Glutamatergic neuron (in vitro differentiated cells): Measurements from ENCODE around the gene FST. TPM values are rescaled to one million over a fixed set of nuclear protein-coding genes. Genes with fewer than 3 reads are reported as not detected.

Source experiments
- DNase-seq: peaks from one replicate; pipeline ENCODE4 v3.0.0; 2022
- H3K27ac Mint-ChIP-seq: one replicate; pipeline ENCODE4 v1.8.0; 2020; ENCODE audit warnings: mild to moderate bottlenecking, mixed read lengths, inconsistent platforms; ENCODE audit not compliant: unreplicated experiment
- H3K27me3 Mint-ChIP-seq: one replicate; pipeline ENCODE4 v1.8.0; 2020; ENCODE audit warnings: mild to moderate bottlenecking, moderate library complexity, mixed read lengths, inconsistent platforms; ENCODE audit not compliant: unreplicated experiment
- H3K36me3 Mint-ChIP-seq: one replicate; pipeline ENCODE4 v1.8.0; 2020; ENCODE audit warnings: mild to moderate bottlenecking, mixed read lengths, inconsistent platforms; ENCODE audit not compliant: unreplicated experiment
- H3K4me1 Mint-ChIP-seq: one replicate; pipeline ENCODE4 v1.8.0; 2020; ENCODE audit warnings: mild to moderate bottlenecking, low read depth, mixed read lengths, inconsistent platforms; ENCODE audit not compliant: unreplicated experiment
- H3K4me3 Mint-ChIP-seq: one replicate; pipeline ENCODE4 v1.8.0; 2020; ENCODE audit warnings: mild to moderate bottlenecking, mixed read lengths, inconsistent platforms; ENCODE audit not compliant: unreplicated experiment
- H3K9me3 Mint-ChIP-seq: one replicate; pipeline ENCODE4 v1.8.0; 2020; ENCODE audit warnings: mild to moderate bottlenecking, moderate library complexity, mixed read lengths, inconsistent platforms; ENCODE audit not compliant: unreplicated experiment
- total RNA-seq: library from RNA; stranded (reverse); fragmentation: NEBNext Ultra II Directional; extraction: Animal tissue kit (Norgen Biotek cat#: 25700); gene quantifications from one replicate; pipeline ENCODE4 v1.2.1, GENCODE V29; 2021; ENCODE audit not compliant: unreplicated experiment
- TF ChIP-seq, protein P1 (sequence below): fragments of 200-600 bp; sonication (generic); IDR thresholded peaks from one replicate; pipeline ENCODE4 v1.5.0; 2021; ENCODE audit not compliant: partially characterized antibody, unreplicated experiment

FST gene
- total RNA-seq, 1 donor from 2014 or later = 0.98 TPM

DNA sequence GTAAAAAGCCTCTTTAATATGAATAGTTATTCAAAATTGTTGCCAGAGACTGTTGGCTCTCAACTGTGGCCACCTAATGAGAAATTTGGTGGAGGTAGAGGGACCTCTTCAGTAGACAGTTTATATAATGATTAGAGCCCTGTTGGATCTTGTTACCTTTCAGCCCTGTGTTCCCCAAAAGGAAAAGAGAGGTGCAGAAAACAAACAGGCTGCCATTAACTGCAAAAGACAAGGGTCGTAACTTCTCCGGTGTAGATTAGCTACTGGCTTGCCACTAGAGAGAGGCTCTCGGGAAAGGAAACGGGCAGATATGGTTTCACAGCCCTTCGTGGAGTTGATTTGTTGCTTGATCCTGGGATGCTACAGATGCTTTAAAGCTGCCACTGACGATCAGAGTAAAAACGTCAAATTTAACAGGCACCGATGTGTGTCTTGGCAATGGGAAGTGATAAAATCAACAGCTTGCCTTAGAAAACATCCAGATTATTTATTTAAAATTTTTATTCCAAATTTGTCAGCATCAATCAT, 7.8 kb downstream of the FST start:
- peaks cover 2% of the 10 kb centered on the region for H3K4me1 Mint-ChIP-seq
- TF ChIP-seq, protein P1, sequence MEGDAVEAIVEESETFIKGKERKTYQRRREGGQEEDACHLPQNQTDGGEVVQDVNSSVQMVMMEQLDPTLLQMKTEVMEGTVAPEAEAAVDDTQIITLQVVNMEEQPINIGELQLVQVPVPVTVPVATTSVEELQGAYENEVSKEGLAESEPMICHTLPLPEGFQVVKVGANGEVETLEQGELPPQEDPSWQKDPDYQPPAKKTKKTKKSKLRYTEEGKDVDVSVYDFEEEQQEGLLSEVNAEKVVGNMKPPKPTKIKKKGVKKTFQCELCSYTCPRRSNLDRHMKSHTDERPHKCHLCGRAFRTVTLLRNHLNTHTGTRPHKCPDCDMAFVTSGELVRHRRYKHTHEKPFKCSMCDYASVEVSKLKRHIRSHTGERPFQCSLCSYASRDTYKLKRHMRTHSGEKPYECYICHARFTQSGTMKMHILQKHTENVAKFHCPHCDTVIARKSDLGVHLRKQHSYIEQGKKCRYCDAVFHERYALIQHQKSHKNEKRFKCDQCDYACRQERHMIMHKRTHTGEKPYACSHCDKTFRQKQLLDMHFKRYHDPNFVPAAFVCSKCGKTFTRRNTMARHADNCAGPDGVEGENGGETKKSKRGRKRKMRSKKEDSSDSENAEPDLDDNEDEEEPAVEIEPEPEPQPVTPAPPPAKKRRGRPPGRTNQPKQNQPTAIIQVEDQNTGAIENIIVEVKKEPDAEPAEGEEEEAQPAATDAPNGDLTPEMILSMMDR = no peak
- peaks cover 2% of the 10 kb centered on the region for H3K27me3 Mint-ChIP-seq
- no peak overlapping the region for H3K4me3 Mint-ChIP-seq
- no peak for DNase-seq
- H3K9me3 Mint-ChIP-seq = no peaks in the 10 kb centered on the region
- no peak overlapping the region for H3K27ac Mint-ChIP-seq
- H3K36me3 Mint-ChIP-seq = no peaks in the 10 kb centered on the region

DNA sequence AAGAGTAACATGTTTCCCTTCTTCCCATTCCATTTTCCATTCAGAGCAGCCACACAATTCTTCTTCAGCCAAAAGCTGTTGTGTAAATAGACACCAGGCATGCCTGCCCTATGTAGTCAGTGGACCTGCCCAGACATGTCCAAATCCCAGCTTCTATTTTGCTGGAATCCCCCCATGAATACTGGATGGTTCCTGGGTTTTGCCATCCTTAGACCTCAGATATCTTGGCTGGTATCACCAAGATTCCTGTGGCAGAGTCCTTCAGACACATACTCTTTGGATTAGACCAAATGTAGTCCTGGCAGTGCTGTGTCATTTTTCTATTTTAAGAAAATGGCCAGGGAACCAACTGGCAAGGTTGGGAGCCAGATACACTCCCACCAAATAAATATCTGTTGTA, 10.3 kb downstream of the FST start:
- no peak overlapping the region for H3K27ac Mint-ChIP-seq
- H3K4me1 Mint-ChIP-seq = no peaks in the 10 kb centered on the region
- TF ChIP-seq, protein P1 = no peak
- no peak for DNase-seq
- no peaks in the 10 kb centered on the region for H3K27me3 Mint-ChIP-seq
- H3K4me3 Mint-ChIP-seq = no peak overlapping the region
- no peaks in the 10 kb centered on the region for H3K36me3 Mint-ChIP-seq
- peaks cover 1% of the 10 kb centered on the region for H3K9me3 Mint-ChIP-seq

DNA sequence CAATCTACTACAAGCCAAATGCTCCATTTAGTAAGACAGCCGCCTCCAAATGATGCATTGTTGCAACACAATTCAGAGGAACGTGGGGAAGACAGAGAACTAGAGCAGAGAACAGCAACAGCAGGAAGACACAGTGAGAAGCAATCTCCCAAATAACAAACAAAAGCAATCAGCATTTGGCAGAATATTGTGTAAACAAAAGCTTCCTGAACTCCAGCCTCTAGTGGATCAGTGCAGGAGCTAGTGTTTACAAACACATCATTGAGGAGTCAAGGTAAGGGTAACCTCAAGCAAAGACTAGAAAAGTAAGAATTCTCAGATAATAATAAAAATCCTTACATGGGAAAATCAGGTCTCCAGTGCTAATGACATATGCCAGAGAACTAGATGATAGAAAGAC, 20.6 kb downstream of the FST start:
- no peaks in the 10 kb centered on the region for H3K36me3 Mint-ChIP-seq

DNA sequence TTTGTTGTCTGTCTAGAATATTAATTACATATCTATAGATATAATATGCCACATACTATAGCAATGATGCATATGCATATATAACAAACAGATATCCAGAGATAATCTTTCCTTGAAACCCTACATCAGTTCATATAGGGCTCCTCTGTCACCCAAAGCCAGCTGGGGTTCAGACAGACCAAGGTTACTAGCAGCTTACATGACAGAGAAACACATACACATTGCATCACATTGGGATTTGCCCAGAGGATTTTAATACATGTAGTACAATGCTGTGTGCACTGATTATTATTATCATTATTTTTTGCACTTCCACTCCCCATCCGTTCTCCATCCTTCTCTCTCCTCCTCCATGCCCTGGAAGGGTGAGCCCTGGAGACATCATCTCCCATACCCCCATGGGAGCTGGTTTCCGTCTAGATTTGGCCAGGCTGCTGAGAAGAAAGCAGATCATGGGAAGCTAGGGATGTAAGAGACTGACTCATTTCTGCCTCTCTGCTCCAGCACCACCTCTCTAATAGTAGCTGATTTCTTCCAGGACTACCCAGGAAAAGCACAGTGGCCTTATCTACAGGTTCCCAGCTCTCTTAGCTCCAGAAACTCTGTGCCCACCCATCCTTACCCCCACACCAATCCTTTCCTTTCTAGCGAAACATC, 23.3 kb downstream of the FST start:
- Mint-ChIP-seq H3K9me3 (peaks cover 4% of the 10 kb centered on the region), H3K36me3 (peaks cover 9% of the 10 kb centered on the region), H3K4me3 (no peak overlapping the region), H3K4me1 (no peaks in the 10 kb centered on the region), H3K27me3 (no peaks in the 10 kb centered on the region), H3K27ac (no peak overlapping the region)
- TF ChIP-seq, protein P1 = no peak
- no peak for DNase-seq

More for the DNA sequence above, 20.6 kb downstream of the FST start:
- TF ChIP-seq, protein P1 = no peak
- Mint-ChIP-seq H3K4me3 (no peak overlapping the region), H3K9me3 (peaks cover 2% of the 10 kb centered on the region), H3K27me3 (no peaks in the 10 kb centered on the region), H3K4me1 (no peaks in the 10 kb centered on the region), H3K27ac (no peak overlapping the region)
- no peak for DNase-seq

DNA sequence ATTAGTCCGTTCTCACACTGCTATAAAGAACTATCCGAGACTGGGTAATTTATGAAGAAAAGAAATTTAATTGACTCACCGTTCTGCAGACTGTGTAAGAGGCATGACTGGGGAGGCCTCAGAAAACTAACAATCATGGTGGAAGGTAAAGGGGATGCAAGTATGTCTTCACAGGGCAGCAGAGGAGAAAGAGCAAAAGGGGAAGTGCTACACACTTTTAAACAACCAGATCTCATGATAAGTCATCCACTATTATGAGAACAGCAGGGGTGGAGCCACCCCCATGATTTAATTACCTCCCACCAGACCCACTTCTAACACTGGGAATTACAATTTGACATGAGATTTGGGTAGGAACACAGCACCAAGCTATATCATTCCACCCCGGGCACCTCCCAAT, 26.6 kb downstream of the FST start:
- peak overlapping the region; percentile 39 for H3K27ac Mint-ChIP-seq
- peaks cover 5% of the 10 kb centered on the region for H3K9me3 Mint-ChIP-seq
- TF ChIP-seq, protein P1 = no peak
- H3K27me3 Mint-ChIP-seq = no peaks in the 10 kb centered on the region
- no peak overlapping the region for H3K4me3 Mint-ChIP-seq
- no peak for DNase-seq
- peaks cover 15% of the 10 kb centered on the region for H3K36me3 Mint-ChIP-seq
- no peaks in the 10 kb centered on the region for H3K4me1 Mint-ChIP-seq
